Osteoblast (primary cell): ENCODE data around the gene RARB. TPM values are rescaled to one million over a fixed set of nuclear protein-coding genes. Genes with fewer than 3 reads are reported as not detected.

Source experiments
- DNase-seq: peaks from one replicate; pipeline ENCODE4 v3.0.0; 2011; ENCODE audit warnings: low spot score, mixed read lengths; ENCODE audit not compliant: insufficient read length; ENCODE audit errors: missing footprints
- H2AFZ ChIP-seq: 2 replicates; pipeline ENCODE4 v1.6.0; 2011; ENCODE audit warnings: mild to moderate bottlenecking, low read length
- H3K27ac ChIP-seq: 2 replicates; pipeline ENCODE4 v1.5.1; 2011; ENCODE audit warnings: mild to moderate bottlenecking, low read depth, low read length, moderate library complexity
- H3K27me3 ChIP-seq: 2 replicates; pipeline ENCODE4 v1.6.0; 2012; ENCODE audit warnings: mild to moderate bottlenecking, control low read depth, inconsistent platforms, low read length, moderate library complexity; ENCODE audit not compliant: insufficient read depth
- H3K36me3 ChIP-seq: 2 replicates; pipeline ENCODE4 v1.5.1; 2011; ENCODE audit warnings: mild to moderate bottlenecking, low read length, control low read depth, moderate library complexity; ENCODE audit not compliant: insufficient read depth
- H3K4me1 ChIP-seq: 2 replicates; pipeline ENCODE4 v1.5.1; 2011; ENCODE audit warnings: mild to moderate bottlenecking, low read length, control low read depth, moderate library complexity; ENCODE audit not compliant: insufficient read depth
- H3K4me2 ChIP-seq: 2 replicates; pipeline ENCODE4 v1.6.0; 2011; ENCODE audit warnings: mild to moderate bottlenecking, low read length; ENCODE audit not compliant: insufficient read depth
- H3K4me3 ChIP-seq: fragments of 200-600 bp; sonication (generic); 3 replicates; pipeline ENCODE4 v1.5.1; 2012; ENCODE audit warnings: mild to moderate bottlenecking, low read length, inconsistent platforms; ENCODE audit not compliant: insufficient read depth
- H3K79me2 ChIP-seq: 2 replicates; pipeline ENCODE4 v1.6.0; 2012; ENCODE audit warnings: mild to moderate bottlenecking, low read length, control low read depth, inconsistent platforms; ENCODE audit not compliant: insufficient read depth
- H3K9me3 ChIP-seq: 2 replicates; pipeline ENCODE4 v1.5.1; 2011; ENCODE audit warnings: low read depth, low read length, control low read depth
- H4K20me1 ChIP-seq: 2 replicates; pipeline ENCODE4 v1.6.0; 2012; ENCODE audit warnings: mild to moderate bottlenecking, low read length, control low read depth; ENCODE audit not compliant: insufficient read depth
- total RNA-seq: library from RNA; depleted of rRNA; stranded (reverse); fragments of >200 nt; gene quantifications from 2 replicates; pipeline ENCODE4 v1.2.3, GENCODE V29; 2012
- TF ChIP-seq, protein P1 (sequence below): IDR thresholded peaks from 2 replicates; pipeline ENCODE4 v1.5.1; 2011; ENCODE audit warnings: mild to moderate bottlenecking, low read depth, low read length, moderate library complexity; ENCODE audit errors: extremely low read depth

Gene RARB
- total RNA-seq, 1 donor, result 7.6 TPM

GRCh38 chr3:25412269-25412668 is 15.8 kb upstream of the RARB start:
- no peaks in the 10 kb centered on the region for H3K36me3 ChIP-seq
- H3K4me1 ChIP-seq, result no peaks in the 10 kb centered on the region
- H3K27ac ChIP-seq, result no peak overlapping the region
- H2AFZ ChIP-seq, result no peak overlapping the region
- no peaks in the 10 kb centered on the region for H3K79me2 ChIP-seq
- TF ChIP-seq, protein P1, sequence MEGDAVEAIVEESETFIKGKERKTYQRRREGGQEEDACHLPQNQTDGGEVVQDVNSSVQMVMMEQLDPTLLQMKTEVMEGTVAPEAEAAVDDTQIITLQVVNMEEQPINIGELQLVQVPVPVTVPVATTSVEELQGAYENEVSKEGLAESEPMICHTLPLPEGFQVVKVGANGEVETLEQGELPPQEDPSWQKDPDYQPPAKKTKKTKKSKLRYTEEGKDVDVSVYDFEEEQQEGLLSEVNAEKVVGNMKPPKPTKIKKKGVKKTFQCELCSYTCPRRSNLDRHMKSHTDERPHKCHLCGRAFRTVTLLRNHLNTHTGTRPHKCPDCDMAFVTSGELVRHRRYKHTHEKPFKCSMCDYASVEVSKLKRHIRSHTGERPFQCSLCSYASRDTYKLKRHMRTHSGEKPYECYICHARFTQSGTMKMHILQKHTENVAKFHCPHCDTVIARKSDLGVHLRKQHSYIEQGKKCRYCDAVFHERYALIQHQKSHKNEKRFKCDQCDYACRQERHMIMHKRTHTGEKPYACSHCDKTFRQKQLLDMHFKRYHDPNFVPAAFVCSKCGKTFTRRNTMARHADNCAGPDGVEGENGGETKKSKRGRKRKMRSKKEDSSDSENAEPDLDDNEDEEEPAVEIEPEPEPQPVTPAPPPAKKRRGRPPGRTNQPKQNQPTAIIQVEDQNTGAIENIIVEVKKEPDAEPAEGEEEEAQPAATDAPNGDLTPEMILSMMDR, result no peak
- no peaks in the 10 kb centered on the region for H4K20me1 ChIP-seq
- H3K27me3 ChIP-seq, result no peaks in the 10 kb centered on the region
- H3K9me3 ChIP-seq, result no peaks in the 10 kb centered on the region
- H3K4me3 ChIP-seq, result no peak overlapping the region
- H3K4me2 ChIP-seq, result no peak overlapping the region
- no peak for DNase-seq

- H3K4me2 ChIP-seq, result no peak overlapping the region
- no peaks in the 10 kb centered on the region for H4K20me1 ChIP-seq
- no peak overlapping the region for H3K27ac ChIP-seq
- DNase-seq, result no peak
- H3K4me1 ChIP-seq, result no peaks in the 10 kb centered on the region
- no peaks in the 10 kb centered on the region for H3K27me3 ChIP-seq
- no peaks in the 10 kb centered on the region for H3K9me3 ChIP-seq
- TF ChIP-seq, protein P1, result no peak
- no peak overlapping the region for H3K4me3 ChIP-seq
- H3K36me3 ChIP-seq, result no peaks in the 10 kb centered on the region
- H2AFZ ChIP-seq, result no peak overlapping the region
- no peaks in the 10 kb centered on the region for H3K79me2 ChIP-seq
Measured at GRCh38 chr3:25416176-25416575, 11.9 kb upstream of the RARB start.

DNA sequence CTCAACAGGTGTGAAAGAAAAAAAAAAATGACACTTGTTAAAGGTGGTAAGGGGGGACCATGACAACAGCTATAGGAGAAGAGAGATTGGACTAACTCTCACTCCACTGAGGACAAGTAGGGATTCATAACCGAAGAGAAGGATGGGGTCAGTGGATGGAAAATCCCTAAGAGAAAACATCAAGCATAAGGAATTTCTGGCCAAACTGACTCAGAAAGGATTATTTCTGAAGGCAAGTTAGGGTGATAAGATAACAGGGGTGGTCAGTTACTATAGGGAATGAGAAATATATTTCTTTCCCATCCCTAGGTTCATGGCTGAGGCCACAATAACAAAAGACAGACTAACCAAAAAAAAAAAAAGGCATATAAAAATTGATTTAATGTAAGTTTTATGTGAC is 9.5 kb upstream of the RARB start:
- H3K79me2 ChIP-seq, result no peaks in the 10 kb centered on the region
- H3K9me3 ChIP-seq, result no peaks in the 10 kb centered on the region
- TF ChIP-seq, protein P1, result no peak
- no peaks in the 10 kb centered on the region for H4K20me1 ChIP-seq
- no peaks in the 10 kb centered on the region for H3K27me3 ChIP-seq
- H3K4me1 ChIP-seq, result peaks cover 2% of the 10 kb centered on the region
- no peak overlapping the region for H3K27ac ChIP-seq
- H2AFZ ChIP-seq, result no peak overlapping the region
- no peak overlapping the region for H3K4me3 ChIP-seq
- DNase-seq, result no peak
- no peaks in the 10 kb centered on the region for H3K36me3 ChIP-seq
- H3K4me2 ChIP-seq, result no peak overlapping the region

- Histone ChIP-seq H3K79me2 (no peaks in the 10 kb centered on the region), H4K20me1 (no peaks in the 10 kb centered on the region), H3K27me3 (no peaks in the 10 kb centered on the region), H3K4me1 (peaks cover 8% of the 10 kb centered on the region), H3K36me3 (no peaks in the 10 kb centered on the region), H3K4me2 (no peak overlapping the region), H3K4me3 (no peak overlapping the region), H2AFZ (no peak overlapping the region), H3K27ac (no peak overlapping the region), H3K9me3 (no peaks in the 10 kb centered on the region)
- TF ChIP-seq, protein P1, result no peak
- no peak for DNase-seq
Measured at GRCh38 chr3:25419251-25419650, 8.8 kb upstream of the RARB start.
